Stimulated activated CD8-positive, alpha-beta memory T cell treated with anti-CD3 and anti-CD28 coated beads, Interleukin-7, amount 100 ng/mL, for 24 hours (primary cell): ENCODE results near the gene TMBIM1.

ENCODE experiments used
- DNase-seq: peaks from one replicate; pipeline ENCODE4 v3.0.0-alpha.2; 2020; ENCODE audit warnings: low read depth

The TMBIM1 gene

GRCh38 chr2:218272531-218273212 lies 19.6 kb downstream of the TMBIM1 start:
- DNase-seq = peak; percentile 59

- no peak for DNase-seq
Measured at GRCh38 chr2:218271865-218272530, 20.3 kb downstream of the TMBIM1 start.

GRCh38 chr2:218271487-218271797 lies 20.9 kb downstream of the TMBIM1 start:
- no peak for DNase-seq

- DNase-seq = no peak
Measured at GRCh38 chr2:218270721-218271486, 21.4 kb downstream of the TMBIM1 start.

DNA sequence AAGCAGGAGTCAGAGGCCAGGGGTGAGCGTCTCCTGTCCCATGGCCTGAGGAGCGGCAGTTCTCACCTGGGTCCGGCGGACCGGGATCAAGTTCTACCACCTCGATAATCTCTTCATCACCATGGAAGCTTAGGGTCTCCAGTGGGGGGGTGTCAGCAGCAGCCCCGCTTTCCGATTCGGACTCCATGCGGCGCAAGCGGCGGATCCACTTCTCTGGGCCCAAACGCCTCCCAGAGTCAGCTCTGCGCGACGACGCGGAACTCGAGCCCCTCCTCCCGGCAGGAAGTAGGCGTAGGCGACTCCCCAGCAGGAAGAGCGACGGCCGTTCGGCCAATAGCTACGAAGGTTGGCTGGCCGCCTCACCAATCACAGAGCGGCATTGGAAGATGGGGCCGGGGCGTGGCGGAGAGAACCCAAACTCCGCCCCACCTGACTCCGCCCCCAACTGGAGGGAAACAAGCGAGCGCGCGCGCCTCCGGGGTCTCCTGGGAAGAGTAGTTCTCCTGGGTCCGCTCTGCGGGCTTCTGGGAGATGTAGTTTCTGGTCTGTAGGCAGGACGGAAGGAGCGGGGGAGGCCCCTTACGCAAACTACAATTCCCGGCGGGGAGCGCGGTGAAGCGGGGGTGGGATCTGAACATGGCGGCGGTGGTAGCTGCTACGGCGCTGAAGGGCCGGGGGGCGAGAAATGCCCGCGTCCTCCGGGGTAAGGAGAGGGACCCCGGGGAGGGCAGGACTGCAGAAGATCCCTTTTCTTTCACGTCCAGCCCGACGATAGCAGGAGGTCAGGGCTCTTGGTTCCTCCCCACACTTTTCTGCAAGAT lies 22.2 kb downstream of the TMBIM1 start, which contains the start of the genes AAMP and PNKD:
AAMP (minus strand) TSS at position 238 of the 821 bp plus-strand sequence; CDS start at position 187, 51 bp downstream.
PNKD (plus strand) TSS at position 620 of the 821 bp plus-strand sequence; CDS start at position 637, 17 bp downstream.
- peak; percentile 100 for DNase-seq

GRCh38 chr2:218267259-218267658 lies 25.0 kb downstream of the TMBIM1 start:
- no peak for DNase-seq

GRCh38 chr2:218266316-218266979 lies 25.9 kb downstream of the TMBIM1 start:
- no peak for DNase-seq

- no peak for DNase-seq
Measured at GRCh38 chr2:218265626-218266025, 26.7 kb downstream of the TMBIM1 start.

DNA sequence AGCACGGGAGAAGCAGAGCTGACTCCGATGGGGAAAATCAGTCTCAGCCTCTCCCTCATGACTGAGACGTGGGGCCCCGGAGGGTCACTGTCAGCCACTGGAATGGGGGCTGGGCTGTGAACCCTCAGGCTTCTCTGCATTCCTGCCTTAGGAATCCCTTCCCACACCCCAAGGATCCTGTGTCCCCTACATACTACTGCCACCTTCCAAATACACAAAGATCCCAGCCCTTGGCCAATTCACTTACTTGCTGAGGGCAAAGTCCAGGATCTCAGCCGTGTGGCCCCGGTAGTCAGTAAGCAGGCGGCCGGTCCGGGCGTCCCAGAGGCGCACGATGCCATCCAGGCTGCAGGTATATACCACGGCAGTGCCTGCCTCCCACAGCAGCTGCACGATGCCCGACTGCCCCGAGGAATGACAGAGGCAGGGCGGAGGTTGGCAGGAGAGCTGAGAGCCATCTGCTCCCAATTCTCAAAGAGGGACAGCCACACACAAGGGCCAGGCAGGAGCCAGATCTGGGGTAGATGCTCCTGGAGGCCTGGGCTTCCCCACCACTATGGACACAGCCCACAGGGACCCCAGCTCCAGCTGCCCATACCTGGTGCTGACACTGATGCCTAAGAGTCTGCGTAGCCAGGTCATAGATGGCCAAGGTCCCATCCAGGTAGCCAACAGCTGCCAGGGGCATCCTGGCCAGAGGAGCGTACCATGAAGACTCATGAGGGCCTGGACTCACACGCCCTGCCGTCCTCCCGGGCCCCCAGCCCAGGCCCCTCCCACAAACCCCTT lies 27.3 kb downstream of the TMBIM1 start:
- no peak for DNase-seq

DNA sequence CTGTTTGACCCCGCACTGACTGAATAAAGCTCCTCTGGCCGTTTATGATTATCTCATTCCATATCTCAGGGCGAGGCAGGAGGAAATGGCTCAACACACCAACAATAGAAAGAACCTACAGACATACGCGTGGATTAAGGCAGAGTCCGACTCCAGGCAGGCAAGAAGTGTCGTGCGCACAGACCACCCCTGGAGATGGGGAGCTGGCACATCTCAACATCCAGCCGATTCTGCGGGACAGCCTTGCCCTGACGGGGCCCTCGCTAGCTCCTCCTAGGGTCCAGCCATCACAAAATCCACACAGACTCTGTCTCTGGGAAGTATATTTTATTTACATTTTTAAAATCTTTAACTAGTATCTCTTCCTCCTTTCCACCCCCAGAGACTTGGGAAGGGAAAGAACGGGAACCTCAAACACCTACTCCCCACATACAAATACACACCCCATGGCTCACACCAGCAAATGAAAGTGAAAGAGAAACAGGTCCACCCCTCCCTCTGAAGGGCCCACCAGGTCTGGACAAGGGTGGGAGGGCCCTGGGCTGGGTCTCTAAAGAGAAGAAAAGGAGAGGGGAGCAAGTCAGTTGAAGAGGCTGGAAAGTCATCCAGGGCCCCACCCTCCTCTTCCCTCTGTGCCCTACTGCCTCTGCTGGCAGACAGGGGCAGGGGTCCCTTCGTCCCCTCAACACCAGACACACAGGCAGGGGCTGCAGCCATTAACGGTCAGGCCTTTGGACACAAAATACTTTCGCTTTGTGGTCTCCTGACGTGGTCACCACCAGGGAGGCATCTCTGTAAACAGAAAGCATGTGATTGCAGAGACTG lies 28.3 kb downstream of the TMBIM1 start:
- no peak for DNase-seq

DNA sequence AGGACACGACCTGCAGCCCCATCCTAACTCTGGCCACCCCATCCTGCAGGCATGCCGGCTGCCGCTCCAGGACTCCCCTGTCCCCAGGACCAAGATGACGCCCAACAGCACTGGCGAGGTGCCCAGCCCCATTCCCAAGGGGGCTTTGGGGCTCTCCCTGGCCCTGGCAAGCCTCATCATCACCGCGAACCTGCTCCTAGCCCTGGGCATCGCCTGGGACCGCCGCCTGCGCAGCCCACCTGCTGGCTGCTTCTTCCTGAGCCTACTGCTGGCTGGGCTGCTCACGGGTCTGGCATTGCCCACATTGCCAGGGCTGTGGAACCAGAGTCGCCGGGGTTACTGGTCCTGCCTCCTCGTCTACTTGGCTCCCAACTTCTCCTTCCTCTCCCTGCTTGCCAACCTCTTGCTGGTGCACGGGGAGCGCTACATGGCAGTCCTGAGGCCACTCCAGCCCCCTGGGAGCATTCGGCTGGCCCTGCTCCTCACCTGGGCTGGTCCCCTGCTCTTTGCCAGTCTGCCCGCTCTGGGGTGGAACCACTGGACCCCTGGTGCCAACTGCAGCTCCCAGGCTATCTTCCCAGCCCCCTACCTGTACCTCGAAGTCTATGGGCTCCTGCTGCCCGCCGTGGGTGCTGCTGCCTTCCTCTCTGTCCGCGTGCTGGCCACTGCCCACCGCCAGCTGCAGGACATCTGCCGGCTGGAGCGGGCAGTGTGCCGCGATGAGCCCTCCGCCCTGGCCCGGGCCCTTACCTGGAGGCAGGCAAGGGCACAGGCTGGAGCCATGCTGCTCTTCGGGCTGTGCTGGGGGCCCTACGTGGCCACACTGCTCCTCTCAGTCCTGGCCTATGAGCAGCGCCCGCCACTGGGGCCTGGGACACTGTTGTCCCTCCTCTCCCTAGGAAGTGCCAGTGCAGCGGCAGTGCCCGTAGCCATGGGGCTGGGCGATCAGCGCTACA lies 29.4 kb downstream of the TMBIM1 start:
- DNase-seq = no peak

DNA sequence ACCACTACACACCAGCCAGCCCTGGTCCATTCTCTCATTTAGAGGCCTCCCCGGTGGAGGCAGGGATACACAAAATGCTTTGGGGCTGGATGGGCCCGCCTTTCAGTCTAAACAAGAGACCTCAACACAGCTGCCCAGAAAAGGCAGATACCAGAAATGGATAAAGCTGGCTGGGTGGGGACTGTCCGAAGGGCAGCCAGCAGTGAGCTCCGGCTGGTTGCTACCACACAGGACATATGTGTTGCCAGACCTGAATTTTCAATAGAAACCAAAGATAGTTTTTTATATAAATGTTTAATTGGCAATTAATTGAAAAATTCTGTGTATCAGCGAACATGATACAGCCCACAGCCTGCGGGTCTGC lies 30.1 kb downstream of the TMBIM1 start:
- DNase-seq = no peak

GRCh38 chr2:218261423-218262236 lies 30.7 kb downstream of the TMBIM1 start:
- DNase-seq = no peak

GRCh38 chr2:218260742-218261422 lies 31.4 kb downstream of the TMBIM1 start, which contains the start of gene GPBAR1:
TSS of gene GPBAR1 (plus strand) at chr2:218261015. CDS start at chr2:218262725, 1,710 bp downstream.
- DNase-seq = no peak

DNA sequence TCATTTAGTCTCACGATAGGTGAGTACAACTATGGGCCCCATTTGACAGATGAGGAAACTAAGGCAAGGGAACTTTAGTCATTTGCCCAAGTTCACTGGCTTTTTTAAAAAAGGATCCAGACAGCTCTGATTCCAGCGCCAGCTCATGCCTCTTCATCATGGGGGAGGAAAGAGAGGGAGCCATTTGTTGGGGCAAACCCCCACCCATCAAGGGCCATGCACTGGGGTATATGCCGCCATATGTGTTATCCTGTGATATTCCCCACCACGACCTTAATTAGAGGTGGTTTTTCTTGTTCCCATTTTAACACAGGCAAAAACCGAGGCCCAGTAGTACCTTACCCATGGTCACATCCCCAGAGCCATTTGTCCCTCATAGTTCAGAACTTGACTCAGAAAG lies 32.1 kb downstream of the TMBIM1 start:
- DNase-seq = no peak

- DNase-seq = no peak
Measured at GRCh38 chr2:218259099-218259961, 33.0 kb downstream of the TMBIM1 start.
